GM21723 (cell line): ENCODE measurements around the gene TSPAN18.

ENCODE experiments used
- ATAC-seq: cut with Tn5 transposase; IDR thresholded peaks from one replicate; pipeline ENCODE4 v1.9.1; 2021; ENCODE audit warnings: mild to moderate bottlenecking, moderate library complexity; ENCODE audit not compliant: unreplicated experiment

TSPAN18 gene

GRCh38 chr11:44711113-44711786 lies 15.5 kb upstream of the TSPAN18 start:
- no peak for ATAC-seq

GRCh38 chr11:44711787-44712608 lies 14.8 kb upstream of the TSPAN18 start:
- no peak for ATAC-seq

- ATAC-seq = no peak
Measured at GRCh38 chr11:44713022-44713421, 13.7 kb upstream of the TSPAN18 start.

- no peak for ATAC-seq
Measured at GRCh38 chr11:44716256-44716655, 10.5 kb upstream of the TSPAN18 start.

GRCh38 chr11:44718057-44718456 lies 8.7 kb upstream of the TSPAN18 start:
- no peak for ATAC-seq

GRCh38 chr11:44718612-44719390 lies 8.0 kb upstream of the TSPAN18 start:
- ATAC-seq = no peak

- ATAC-seq = no peak
Measured at GRCh38 chr11:44725016-44725685, 1.6 kb upstream of the TSPAN18 start.

- no peak for ATAC-seq
Measured at GRCh38 chr11:44725757-44726282, 942 bp upstream of the TSPAN18 start.

- no peak for ATAC-seq
Measured at GRCh38 chr11:44727114-44727372, 281 bp downstream of the TSPAN18 start.

- peak; percentile 50 for ATAC-seq
Measured at GRCh38 chr11:44727373-44728287, 868 bp downstream of the TSPAN18 start.

GRCh38 chr11:44728491-44728910 lies 1.7 kb downstream of the TSPAN18 start:
- no peak for ATAC-seq

- no peak for ATAC-seq
Measured at GRCh38 chr11:44729063-44729462, 2.3 kb downstream of the TSPAN18 start.

- ATAC-seq = no peak
Measured at GRCh38 chr11:44729713-44730112, 3.0 kb downstream of the TSPAN18 start.

- no peak for ATAC-seq
Measured at GRCh38 chr11:44730775-44731174, 4.0 kb downstream of the TSPAN18 start.

GRCh38 chr11:44731685-44732430 lies 5.1 kb downstream of the TSPAN18 start:
- ATAC-seq = no peak

GRCh38 chr11:44732564-44732963 lies 5.8 kb downstream of the TSPAN18 start:
- ATAC-seq = no peak

GRCh38 chr11:44733877-44734276 lies 7.1 kb downstream of the TSPAN18 start:
- no peak for ATAC-seq

- no peak for ATAC-seq
Measured at GRCh38 chr11:44734843-44735381, 8.2 kb downstream of the TSPAN18 start.

- no peak for ATAC-seq
Measured at GRCh38 chr11:44736791-44737190, 10.0 kb downstream of the TSPAN18 start.
